Large intestine (tissue), 3 donors: Measurements from ENCODE around the gene PPP2R3C. TPM values are rescaled to one million over a fixed set of nuclear protein-coding genes. Genes with fewer than 3 reads are reported as not detected.
"Not testable (repeated sequence)": the region's sequence is repeated elsewhere in the genome, so short reads cannot be mapped to it uniquely, and the experiment has no call there.

Experiments used
- DNase-seq, 2 donors: peaks; one replicate each; pipeline versions ENCODE4 v3.0.0 to v3.0.0-alpha.2; 2013
- H3K27ac ChIP-seq: one replicate; pipeline ENCODE4 v1.5.1; 2013; ENCODE audit warnings: low read length
- H3K27me3 ChIP-seq: 2 replicates; pipeline ENCODE4 v1.6.1; 2013; ENCODE audit warnings: low read length; ENCODE audit not compliant: control insufficient read depth, insufficient read depth
- H3K36me3 ChIP-seq: 2 replicates; pipeline ENCODE4 v1.6.1; 2013; ENCODE audit warnings: low read length; ENCODE audit not compliant: control insufficient read depth, insufficient read depth
- H3K4me1 ChIP-seq: one replicate; pipeline ENCODE4 v1.6.1; 2013; ENCODE audit warnings: low read length; ENCODE audit not compliant: control insufficient read depth, insufficient read depth
- H3K4me3 ChIP-seq: one replicate; pipeline ENCODE4 v1.5.1; 2013; ENCODE audit warnings: low read length
- H3K9me3 ChIP-seq: one replicate; pipeline ENCODE4 v1.6.1; 2013; ENCODE audit warnings: mild to moderate bottlenecking, low read depth, low read length, moderate library complexity; ENCODE audit not compliant: control insufficient read depth
- WGBS: methylation state at CpG from one replicate; pipeline ENCODE4 v1.1.5; 2013; ENCODE audit warnings: low lambda C conversion rate; ENCODE audit not compliant: insufficient coverage; 5-methylcytosine and 5-hydroxymethylcytosine counted together
- polyA plus RNA-seq: library from polyadenylated mRNA; unstranded; fragments of 120-200 nt; gene quantifications from one replicate; pipeline ENCODE4 v1.2.1, GENCODE V29; 2013

The PPP2R3C gene
- polyA plus RNA-seq, 1 donor = 51.7 TPM

- Histone ChIP-seq H3K9me3 (no peaks in the 10 kb centered on the region), H3K27ac (peak overlapping the region; percentile 92), H3K36me3 (peaks cover 10% of the 10 kb centered on the region), H3K4me3 (peak overlapping the region; percentile 63), H3K4me1 (peaks cover 5% of the 10 kb centered on the region), H3K27me3 (no peaks in the 10 kb centered on the region)
- 51% methylated on average over 4 of the region's 8 CpGs for WGBS
- peak in 1 of 2 donors; percentile 36 for DNase-seq
Observed at GRCh38 chr14:35044939-35045797, 76.6 kb downstream of the PPP2R3C start.

DNA sequence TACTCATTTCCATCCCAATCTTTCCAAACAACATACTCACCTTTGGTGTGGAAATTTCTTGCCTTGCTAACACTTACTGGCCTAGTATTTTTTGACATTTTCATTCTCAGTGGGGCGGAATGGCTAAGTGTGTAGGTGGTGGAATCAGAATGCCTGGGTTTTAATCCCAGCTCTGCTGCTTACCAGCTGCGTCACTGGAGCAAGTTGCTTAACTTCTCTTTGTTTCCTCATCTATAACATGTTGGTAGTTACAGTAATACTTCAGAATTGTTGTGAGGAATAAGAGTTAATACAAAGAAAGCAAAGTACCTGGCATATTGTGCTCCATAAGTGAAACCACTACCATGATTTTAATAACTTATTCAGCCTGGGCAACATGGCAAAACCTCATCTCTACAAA lies 78.7 kb downstream of the PPP2R3C start:
- Histone ChIP-seq H3K4me1 (peaks cover 5% of the 10 kb centered on the region), H3K4me3 (no peak overlapping the region), H3K27ac (no peak overlapping the region), H3K27me3 (no peaks in the 10 kb centered on the region), H3K36me3 (no peaks in the 10 kb centered on the region), H3K9me3 (no peaks in the 10 kb centered on the region)
- DNase-seq = no peak
- no CpG with 5 or more reads among the region's 2 CpGs for WGBS

DNA sequence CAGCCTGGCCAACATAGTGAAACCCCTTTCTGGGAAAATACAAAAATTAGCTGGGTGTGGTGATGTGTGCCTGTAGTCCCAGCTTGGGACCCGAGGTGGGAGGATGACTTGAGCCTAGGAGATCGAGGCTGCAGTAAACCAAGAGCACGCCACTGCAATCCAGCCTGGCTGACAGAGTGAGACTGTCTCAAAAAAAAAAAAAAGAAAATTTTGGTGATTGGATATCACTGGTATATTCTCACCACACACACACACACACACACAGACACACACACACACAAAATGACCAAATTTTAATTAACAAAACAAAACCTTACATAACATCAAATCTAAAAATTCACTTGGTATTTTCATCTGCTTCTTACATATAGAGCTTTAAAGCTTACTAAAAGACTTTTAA lies 79.2 kb downstream of the PPP2R3C start:
- no peak for DNase-seq
- no CpG with 5 or more reads among the region's 3 CpGs for WGBS
- H3K36me3 ChIP-seq = no peaks in the 10 kb centered on the region
- peaks cover 1% of the 10 kb centered on the region for H3K4me1 ChIP-seq
- no peaks in the 10 kb centered on the region for H3K9me3 ChIP-seq
- no peak overlapping the region for H3K4me3 ChIP-seq
- H3K27ac ChIP-seq = no peak overlapping the region
- H3K27me3 ChIP-seq = no peaks in the 10 kb centered on the region

DNA sequence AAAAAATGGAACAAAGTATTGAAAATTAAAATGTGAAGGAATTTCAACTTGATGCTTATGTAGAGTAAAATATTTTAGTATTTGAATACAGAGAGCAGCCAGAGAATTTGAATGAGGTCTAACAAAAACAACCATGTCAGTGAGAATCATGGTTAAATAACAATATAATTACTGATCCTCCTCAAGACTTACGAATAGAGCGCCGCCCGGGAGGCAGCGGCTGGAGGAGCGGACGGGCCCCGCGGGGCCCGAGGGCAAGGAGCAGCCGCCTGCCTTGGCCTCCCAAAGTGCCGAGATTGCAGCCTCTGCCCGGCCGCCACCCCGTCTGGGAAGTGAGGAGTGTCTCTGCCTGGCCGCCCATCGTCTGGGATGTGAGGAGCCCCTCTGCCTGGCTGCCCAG lies 83.5 kb downstream of the PPP2R3C start:
- H3K4me1 ChIP-seq, H3K4me3 ChIP-seq, H3K36me3 ChIP-seq, DNase-seq, H3K27ac ChIP-seq, H3K27me3 ChIP-seq, H3K9me3 ChIP-seq: not testable (repeated sequence)
- no CpG with 5 or more reads among the region's 17 CpGs for WGBS

Other genes with a start within 250 kb of the PPP2R3C start
- 26.7 TPM for gene BAZ1A, start 246.6 kb downstream of the PPP2R3C start, polyA plus RNA-seq
- gene SRP54, start 139.0 kb downstream of the PPP2R3C start, polyA plus RNA-seq = 62.5 TPM
- 80.4 TPM for gene FAM177A1, start 75.7 kb downstream of the PPP2R3C start, polyA plus RNA-seq
- gene PRORP, start 562 bp upstream of the PPP2R3C start, polyA plus RNA-seq = 29.9 TPM
- gene PSMA6, start 170.4 kb upstream of the PPP2R3C start, polyA plus RNA-seq = 163 TPM